ENCODE measurements around the gene ITGAL. TPM values are rescaled to one million over a fixed set of nuclear protein-coding genes. Genes with fewer than 3 reads are reported as not detected.

The ITGAL gene
- polyA plus RNA-seq, 10 donors = 1.5 to 8.7 (median 2.7) TPM

DNA sequence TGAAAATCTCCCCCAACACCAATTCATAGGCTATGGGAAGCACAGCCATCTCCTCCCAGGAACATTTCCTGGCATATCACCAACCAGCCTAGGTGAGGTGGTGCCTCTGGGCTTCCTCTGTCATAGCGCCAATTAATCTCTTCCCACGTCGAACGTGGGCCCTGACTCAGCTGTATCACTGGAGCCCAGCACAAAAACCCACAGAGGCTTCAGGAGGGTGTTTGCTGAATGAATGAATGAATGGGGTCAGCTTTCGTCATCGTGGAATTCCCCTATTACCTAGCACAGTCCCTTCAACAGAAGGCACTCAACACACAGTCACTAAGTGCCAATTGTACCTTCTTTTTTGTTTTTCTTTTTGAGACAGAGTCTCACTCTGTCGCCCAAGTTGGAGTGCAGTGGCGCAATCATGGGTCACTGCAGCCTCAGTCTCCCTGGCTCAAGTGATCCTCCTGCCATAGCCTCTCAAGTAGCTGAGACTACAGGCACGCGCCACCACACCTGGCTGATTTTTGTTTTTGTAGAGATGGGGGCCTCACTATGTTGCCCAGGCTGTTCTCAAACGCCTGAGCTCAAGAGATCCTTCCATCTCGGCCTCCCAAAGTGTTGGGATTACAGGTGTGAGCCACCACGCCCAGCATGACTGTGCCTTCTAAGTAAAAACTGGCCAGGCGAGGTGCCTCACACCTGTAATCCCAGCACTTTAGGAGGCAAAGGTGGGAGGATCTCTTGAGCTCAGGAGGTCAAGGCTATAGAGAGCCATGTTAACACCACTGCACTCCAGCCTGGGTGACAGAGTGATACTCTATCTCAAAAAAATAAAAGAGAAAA, 94.8 kb downstream of the ITGAL start:
- no peak for DNase-seq

DNA sequence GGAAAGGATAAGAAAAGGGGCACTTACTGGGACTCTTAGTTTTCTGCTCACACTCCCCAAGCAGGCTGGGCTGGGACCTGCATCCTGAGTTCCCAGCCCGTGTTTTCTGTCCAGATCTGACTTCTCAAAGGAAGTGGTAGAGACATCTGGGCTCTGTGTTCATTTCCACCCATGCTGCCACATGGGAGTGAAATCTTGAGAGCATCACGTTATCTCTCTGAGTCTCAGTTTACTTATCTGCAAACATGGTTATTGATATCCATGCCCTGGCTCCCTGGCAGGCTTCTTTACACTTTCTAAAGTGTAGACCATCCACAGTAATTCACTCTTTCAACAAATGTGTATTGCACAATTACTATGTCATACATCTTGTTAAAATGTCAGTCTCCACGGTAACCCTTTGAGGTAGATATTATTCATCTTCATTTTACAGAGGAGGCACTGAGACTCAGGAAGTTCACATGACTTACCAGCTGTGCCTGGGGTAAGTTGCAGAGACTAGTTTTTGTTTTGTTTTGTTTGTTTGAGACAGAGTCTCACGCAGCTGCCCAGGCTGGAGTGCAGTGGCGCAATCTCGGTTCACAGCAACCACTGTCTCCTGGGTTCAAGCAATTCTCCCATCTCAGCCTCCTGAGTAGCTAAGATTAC, 95.6 kb downstream of the ITGAL start:
- no peak for DNase-seq

DNA sequence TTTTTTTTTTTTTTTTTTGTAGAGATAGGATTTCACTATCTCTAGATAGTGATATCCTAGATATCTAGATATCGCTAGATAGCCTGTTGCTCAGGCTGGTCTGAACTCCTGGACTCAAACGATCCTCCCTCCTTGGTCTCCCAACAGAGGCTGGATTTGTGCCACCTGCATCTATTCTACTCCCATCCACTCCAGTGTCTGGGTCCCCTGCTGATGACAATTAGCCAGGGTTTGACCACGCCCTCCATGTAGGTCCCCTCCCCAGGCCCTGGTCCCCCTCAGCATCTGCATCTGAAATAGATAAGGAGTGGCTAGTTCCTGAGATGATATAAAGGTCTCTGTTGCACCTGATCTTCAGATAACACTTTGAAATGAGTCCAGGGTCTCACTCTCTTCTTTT, 96.7 kb downstream of the ITGAL start:
- no peak for DNase-seq

DNA sequence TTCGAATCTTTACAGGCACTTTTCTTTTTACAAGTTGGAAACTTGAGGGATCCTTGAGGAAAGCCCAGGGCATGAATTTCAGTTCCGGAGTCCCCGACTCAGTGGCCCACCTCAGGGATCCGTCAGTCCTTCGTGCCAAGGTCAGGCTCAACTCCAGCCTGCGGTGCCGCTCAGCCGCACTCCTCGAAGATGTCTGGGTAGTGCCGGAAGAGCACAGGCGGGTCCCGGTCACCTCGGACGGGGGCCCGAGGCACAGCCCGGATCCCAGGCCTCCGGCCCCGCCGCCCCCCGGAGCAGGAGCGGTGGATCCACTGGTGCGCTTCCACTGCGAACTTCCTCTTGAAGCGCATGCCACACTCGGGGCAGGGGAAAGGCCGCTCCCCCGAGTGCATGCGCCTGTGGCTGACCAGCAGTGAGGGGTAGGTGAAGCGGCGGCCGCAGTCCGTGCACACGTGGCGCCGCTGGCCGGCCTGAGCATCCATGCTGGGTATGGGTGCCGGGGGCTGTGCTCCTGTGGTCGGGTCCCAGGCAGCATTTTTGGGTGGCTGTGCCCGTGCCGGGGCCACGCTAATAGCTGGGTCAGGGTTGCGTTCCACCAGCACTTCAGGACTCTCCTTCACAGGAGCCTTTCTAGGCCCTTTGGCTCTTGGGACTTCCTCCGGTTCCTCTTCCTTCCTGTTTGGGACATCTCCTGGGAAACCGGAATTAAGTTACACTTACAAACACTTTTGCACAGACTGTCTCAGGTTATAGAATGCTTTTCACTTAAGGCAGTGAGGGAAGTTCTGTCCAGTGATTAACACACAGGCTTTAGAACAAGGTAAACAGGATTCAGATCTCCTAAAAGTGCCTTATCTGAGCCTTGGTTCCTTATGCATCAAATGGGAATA, 97.4 kb downstream of the ITGAL start:
- DNase-seq = peak in 1 of 3 donors; percentile 40

- DNase-seq = peak in 2 of 3 donors; percentile 43 to 84
Measured at GRCh38 chr16:30570636-30571444, 98.3 kb downstream of the ITGAL start.

DNA sequence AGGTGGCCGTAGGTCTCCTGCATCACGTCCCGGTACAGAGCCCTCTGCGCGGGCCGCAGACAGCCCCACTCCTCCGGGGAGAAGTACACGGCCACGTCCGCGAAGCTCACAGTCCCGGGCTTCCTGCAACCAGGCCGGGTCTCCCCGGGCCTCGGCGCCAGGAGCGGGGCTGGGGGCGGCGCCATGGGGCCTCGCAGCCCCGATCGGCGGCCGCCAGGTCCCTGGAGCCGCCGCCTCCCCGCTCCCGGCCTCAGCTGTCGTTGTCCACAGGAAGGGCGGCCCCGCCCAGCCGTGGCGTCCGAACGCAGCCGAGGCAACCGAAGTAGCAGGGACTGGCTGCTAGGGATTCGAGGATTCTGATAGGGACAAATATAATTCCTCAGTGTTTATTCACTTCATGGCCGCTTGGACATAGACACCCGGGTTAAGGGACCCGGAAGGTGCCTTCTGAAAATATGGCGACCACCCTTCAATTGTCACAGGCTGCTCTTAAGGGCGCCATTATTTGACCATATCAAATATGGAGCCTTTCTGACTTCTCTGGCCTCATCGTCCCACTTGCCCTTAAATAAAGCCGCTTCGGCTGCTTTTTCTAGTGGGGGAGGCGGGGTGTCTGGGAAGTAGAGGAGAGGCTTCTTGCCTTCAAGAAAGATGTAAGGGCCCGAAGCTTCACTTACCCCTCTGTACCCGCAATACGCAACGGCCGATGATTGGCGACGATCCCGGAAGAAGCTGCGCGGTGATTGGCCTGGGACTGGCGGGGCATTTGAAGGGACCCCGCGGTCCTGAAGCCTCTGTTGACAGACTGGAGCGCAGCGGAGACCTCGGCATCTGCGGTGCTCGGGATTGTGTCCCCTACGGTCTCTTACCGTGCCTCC, 99.1 kb downstream of the ITGAL start, which contains the start of gene ZNF688:
ZNF688 (minus strand) TSS at position 270 of the 878 bp plus-strand sequence; CDS start at position 185, 85 bp downstream.
- peak; percentile 96 to 98 (median 98) for DNase-seq

Other genes starting within 250 kb of the ITGAL start
- 10 to 100 TPM in 4 of 10 donors, 1 to 10 TPM in 6; 1.9 to 29.3 (median 4.3) TPM for gene NPIPB13, start 224.3 kb upstream of the ITGAL start, polyA plus RNA-seq (ENCODE audit: insufficient read length in 10 of 10)
- gene CD2BP2, start 117.4 kb upstream of the ITGAL start, polyA plus RNA-seq (ENCODE audit: insufficient read length in 10 of 10) = 10 to 100 TPM; 28.4 to 43.0 (median 33.1) TPM
- 10 to 100 TPM; 26.6 to 33.6 (median 29.4) TPM for gene TBC1D10B, start 102.2 kb upstream of the ITGAL start, polyA plus RNA-seq (ENCODE audit: insufficient read length in 10 of 10)
- gene MYL11, start 97.9 kb upstream of the ITGAL start, polyA plus RNA-seq (ENCODE audit: insufficient read length in 10 of 10) = 1,000 to 10,000 TPM; 4,606 to 8,402 (median 7,909) TPM
- gene SEPTIN1, start 90.2 kb upstream of the ITGAL start, polyA plus RNA-seq (ENCODE audit: insufficient read length in 10 of 10) = 1 to 10 TPM in 9 of 10 donors, under 1 TPM in 1; 0.94 to 9.0 (median 3.0) TPM
- gene ZNF48, start 77.3 kb upstream of the ITGAL start, polyA plus RNA-seq (ENCODE audit: insufficient read length in 10 of 10) = 1 to 10 TPM; 4.8 to 8.4 (median 5.9) TPM
- 1 to 10 TPM; 3.0 to 7.0 (median 4.0) TPM for gene ZNF771, start 65.1 kb upstream of the ITGAL start, polyA plus RNA-seq (ENCODE audit: insufficient read length in 10 of 10)
- gene DCTPP1, start 42.7 kb upstream of the ITGAL start, polyA plus RNA-seq (ENCODE audit: insufficient read length in 10 of 10) = 10 to 100 TPM; 22.9 to 38.5 (median 27.9) TPM
- gene SEPHS2, start 26.9 kb upstream of the ITGAL start, polyA plus RNA-seq (ENCODE audit: insufficient read length in 10 of 10) = 10 to 100 TPM; 14.1 to 22.6 (median 15.9) TPM
- gene ZNF768, start 53.8 kb downstream of the ITGAL start, polyA plus RNA-seq (ENCODE audit: insufficient read length in 10 of 10) = 10 to 100 TPM; 22.7 to 31.9 (median 25.3) TPM
- gene ZNF747, start 62.1 kb downstream of the ITGAL start, polyA plus RNA-seq (ENCODE audit: insufficient read length in 10 of 10) = 1 to 10 TPM; 5.7 to 7.6 (median 6.6) TPM
- gene ZNF764, start 85.6 kb downstream of the ITGAL start, polyA plus RNA-seq (ENCODE audit: insufficient read length in 10 of 10) = 1 to 10 TPM; 5.6 to 8.5 (median 6.3) TPM
- 10 to 100 TPM in 1 of 10 donors, 1 to 10 TPM in 9; 5.9 to 10.1 (median 8.1) TPM for gene ZNF688, start 99.0 kb downstream of the ITGAL start, polyA plus RNA-seq (ENCODE audit: insufficient read length in 10 of 10)
- 10 to 100 TPM in 8 of 10 donors, 1 to 10 TPM in 2; 8.2 to 16.8 (median 11.7) TPM for gene ZNF785, start 113.0 kb downstream of the ITGAL start, polyA plus RNA-seq (ENCODE audit: insufficient read length in 10 of 10)
- 1 to 10 TPM; 6.4 to 8.8 (median 7.5) TPM for gene ZNF689, start 137.6 kb downstream of the ITGAL start, polyA plus RNA-seq (ENCODE audit: insufficient read length in 10 of 10)
- gene PRR14, start 178.2 kb downstream of the ITGAL start, polyA plus RNA-seq (ENCODE audit: insufficient read length in 10 of 10) = 10 to 100 TPM; 17.8 to 27.5 (median 22.2) TPM
- 10 to 100 TPM; 25.1 to 38.8 (median 35.1) TPM for gene FBRS, start 185.7 kb downstream of the ITGAL start, polyA plus RNA-seq (ENCODE audit: insufficient read length in 10 of 10)
- 10 to 100 TPM; 19.8 to 25.7 (median 23.4) TPM for gene SRCAP, start 226.4 kb downstream of the ITGAL start, polyA plus RNA-seq (ENCODE audit: insufficient read length in 10 of 10)